ENCODE results near the gene EAF2.
"Not testable (repeated sequence)": the region's sequence is repeated elsewhere in the genome, so short reads cannot be mapped to it uniquely, and the experiment has no call there.

EAF2 gene

DNA sequence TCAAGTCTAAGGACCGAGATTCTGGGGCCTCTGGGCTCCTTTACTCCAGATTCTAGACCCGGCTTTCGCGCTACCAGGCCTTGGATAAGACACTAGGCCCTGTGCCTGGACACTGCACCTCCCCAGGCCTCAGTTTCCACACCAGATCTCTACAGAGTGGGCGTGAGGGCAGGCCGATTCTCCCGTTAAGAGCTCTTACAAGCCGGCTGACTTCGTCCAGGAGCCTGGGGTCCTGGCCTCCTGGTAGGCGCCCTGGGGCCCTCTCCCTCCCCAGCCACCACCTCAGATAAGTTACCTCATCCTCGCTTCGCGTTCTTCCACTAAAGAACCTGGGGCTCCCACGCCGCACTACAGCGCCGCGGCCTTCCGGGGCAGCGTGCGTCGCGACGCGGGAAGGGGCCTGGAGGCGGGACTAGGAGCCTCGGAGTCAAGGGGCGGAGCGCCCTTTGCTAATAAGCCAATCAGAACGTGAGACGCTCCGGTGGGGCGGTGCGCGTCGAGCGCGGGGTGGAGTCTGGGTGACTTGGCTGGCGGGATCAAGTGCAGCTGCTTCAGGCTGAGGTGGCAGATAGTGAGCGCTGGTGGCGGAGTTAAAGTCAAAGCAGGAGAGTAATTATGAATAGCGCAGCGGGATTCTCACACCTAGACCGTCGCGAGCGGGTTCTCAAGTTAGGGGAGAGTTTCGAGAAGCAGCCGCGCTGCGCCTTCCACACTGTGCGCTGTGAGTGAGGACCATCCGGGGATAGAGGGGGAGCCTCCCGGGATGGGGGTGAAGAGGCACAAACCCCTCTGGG, at the start of gene EAF2, which contains the start of gene IQCB1:
EAF2 (plus strand) TSS at position 539 of the 794 bp plus-strand sequence; CDS start at position 616, 77 bp downstream.
IQCB1 (minus strand) TSS at position 390 of the 794 bp plus-strand sequence. CDS start 6,100 bp downstream, outside the sequence.
- DNase-seq (ENCODE audit: low spot score) = peak; percentile 99

DNA sequence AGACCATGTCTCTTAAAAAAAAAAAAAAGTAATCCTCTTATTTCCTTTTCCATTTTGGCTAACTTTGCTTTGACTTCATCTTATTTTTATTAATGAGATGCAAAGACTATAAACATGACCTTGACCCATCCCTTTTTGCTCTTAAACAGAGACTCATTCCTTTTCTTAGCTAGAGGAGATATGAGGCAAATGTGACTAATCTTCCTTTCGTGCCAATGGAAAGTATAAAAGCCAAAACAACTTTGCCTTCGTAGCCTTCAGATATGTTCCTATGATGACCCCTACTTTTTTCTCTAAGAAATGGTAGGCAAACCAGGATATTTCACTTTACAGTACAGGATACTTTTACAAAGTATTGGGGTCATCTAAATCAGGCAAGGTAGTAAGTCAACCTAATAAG, 48.5 kb upstream of the EAF2 start:
- DNase-seq (ENCODE audit: low spot score) = no peak

DNA sequence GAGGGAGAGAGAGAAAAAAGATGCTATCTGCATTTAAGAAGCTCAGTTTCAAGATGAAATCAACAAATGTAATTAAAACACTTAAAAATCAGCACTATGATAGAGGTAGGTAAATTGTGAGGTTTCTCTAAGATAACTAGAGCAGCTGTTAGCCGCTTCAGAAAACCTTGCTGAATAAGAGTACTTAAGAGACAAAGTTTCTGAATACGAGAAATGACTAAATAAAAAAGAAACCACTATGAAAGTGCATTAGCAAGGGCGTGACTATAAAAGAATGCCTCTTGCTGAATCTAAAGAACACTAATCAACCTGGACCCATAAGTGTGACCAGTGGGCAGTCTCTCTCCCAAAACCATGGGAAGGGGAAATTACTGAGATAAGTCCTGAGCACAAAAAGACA, 41.9 kb upstream of the EAF2 start:
- no peak for DNase-seq (ENCODE audit: low spot score)

DNA sequence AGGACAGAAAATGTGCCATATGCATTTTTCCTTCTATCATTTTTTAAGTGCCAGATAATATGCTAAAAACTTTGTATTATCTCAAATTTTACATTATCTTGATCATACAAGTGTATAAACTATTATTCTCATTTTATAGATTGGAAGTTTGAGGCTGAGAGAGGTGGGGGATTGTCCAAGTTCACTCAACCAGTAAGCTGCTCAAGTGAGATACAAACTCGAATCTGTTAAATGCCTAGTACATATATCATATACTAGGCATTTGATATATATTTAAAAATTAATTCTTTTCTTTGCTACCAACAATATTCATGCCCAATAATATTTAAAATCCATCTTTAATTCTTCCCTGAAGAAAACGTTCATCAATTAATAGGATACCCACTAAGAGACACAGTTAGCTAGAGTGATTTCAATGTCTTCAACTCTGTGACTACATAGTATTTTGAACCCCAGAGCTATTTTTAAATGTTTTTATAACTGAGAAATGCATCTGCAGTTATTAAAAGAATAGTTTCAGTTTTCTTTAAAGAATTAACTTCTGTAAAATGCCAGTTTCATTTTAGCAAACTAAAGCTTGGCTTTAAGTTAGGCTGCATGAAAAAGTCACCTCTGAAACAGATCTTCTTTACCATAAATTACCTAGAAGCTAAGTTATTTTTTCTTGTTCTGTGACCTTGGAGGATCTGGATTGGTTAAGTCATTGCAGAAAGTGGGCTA, 40.6 kb upstream of the EAF2 start:
- DNase-seq (ENCODE audit: low spot score) = no peak

DNA sequence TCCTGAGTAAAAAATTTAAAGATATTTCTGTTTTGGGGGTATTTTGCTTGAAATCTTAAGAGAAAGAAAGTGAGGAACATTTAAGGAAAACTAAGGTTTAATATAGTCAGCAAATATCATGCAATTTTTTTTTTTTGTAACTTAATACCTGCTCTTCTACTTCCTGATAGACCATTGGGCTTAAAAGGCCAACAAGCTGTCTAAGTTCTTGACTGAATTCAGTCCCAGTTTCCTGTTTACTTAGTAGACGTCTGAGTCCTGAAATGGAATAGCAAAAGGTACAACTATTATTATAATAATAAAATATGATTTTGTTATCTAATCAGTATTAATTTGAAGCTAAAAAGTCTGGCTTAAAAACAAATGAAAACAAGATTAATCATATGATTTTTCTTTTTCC, 38.0 kb upstream of the EAF2 start:
- no peak for DNase-seq (ENCODE audit: low spot score)

DNA sequence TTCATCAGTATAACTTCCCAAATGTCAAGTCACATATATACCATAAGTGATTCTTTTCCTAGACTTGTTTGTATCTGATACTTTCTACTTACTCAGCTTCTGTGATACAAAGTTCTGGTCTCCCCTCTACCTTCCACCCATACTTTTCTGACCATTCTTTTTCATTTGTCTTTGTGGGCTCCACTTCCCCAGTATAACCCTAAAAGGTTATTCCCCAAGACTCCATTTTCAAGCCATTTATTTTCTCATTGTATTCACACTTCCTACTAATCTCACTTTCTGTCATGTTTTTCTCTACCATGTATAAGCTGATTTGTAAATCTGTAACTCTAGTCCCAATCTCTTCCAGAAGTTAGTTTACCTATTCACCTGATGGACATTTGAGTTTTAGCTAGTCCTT, 34.1 kb upstream of the EAF2 start:
- DNase-seq (ENCODE audit: low spot score) = no peak

DNA sequence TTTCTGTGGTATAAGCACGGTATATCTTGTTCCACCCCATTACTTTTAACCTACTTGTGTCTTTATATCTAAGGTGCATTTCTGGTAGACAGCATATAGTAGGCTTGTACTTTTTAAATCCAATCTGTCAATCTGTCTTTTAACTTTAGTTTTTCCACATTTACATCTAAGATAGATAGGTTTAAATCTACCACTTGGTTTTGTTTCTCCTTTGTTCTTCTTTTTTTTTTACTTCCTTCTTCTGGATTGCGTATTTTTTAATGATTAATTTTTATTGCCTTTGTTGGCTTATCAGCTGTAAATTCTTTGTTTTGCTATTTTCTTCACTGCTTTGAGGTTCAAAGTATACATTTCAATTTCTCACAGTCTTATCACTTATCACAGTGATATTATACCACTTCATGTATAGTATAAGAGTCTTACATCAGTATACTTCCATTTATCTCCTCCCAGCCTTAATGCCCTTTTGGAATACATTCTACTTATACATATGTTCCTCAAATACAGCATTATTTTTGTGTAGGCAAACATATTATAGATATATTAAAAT, 31.2 kb upstream of the EAF2 start:
- DNase-seq (ENCODE audit: low spot score) = no peak

DNA sequence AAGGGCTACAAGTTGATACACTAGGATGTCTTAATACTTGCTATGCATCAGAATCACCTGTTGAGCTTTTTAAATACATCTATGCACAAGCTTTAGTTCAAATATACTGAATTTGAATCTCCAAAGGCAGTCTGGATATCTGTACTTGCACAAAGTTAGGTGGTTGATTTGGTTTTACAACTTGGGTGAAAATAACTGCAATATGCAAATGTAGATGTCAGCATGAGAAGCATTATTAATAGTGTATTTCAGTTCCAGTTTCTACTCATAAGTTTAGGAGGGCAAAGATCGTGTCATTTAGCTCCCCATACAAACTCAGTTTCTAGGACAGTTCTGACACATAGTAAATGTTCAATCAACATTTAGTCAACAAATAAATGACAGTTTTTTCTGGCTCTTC, 25.8 kb upstream of the EAF2 start:
- DNase-seq (ENCODE audit: low spot score) = no peak

DNA sequence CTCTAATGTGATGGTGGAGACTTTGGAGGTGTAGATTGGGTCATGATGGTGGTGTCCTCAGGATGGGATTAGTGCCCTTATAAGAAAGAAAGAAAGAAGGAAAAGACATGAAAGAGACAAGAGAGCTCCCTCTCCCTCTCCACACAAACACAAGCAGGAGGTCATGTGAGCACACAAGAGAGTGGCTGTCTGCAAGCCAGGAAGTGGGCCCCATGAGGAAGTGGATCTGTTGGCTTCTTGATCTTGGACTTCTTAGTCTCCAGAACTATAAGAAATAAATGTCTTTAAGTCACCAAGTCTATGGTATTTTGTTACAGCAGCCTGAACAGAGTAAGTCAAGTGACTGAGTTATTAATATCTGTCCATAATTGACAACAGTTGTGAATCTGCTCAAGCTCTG, 17.3 kb upstream of the EAF2 start:
- no peak for DNase-seq (ENCODE audit: low spot score)

DNA sequence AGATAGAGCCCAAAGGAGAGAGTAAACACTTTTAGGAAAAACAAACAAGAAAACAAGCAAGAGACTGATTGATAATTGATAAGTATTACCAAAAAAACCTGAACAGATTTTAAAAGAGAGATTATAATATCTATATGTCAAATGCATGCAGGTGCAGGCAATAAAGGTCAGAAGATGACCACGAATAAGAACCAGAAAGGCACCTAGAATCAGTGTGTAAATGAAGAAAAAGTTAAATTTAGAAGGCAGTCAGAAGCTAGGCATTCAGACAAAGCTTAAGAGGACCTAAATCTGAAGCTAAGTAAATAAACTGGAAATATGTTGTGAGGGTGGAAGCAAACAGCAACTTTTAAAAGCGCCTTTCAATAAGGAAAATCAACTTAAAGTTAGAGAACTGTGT, 16.4 kb upstream of the EAF2 start:
- DNase-seq (ENCODE audit: low spot score) = no peak

DNA sequence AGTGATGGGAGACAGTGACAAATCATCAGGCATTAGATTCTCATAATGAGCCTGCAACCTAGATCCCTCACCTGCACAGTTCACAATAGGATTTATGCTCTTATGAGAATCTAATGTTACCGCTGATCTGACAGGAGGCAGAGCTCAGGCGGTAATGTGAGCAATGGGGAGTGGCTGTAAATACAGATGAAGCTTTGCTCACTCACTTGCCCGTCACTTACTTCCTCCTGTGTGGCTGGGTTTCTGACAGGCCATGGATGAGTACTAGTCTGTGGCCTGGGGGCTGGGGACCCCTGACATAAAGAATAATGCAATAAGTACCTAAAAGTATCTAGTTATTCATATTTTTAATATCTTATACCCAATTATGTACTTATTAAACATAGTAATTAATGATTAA, 15.8 kb upstream of the EAF2 start:
- no peak for DNase-seq (ENCODE audit: low spot score)

DNA sequence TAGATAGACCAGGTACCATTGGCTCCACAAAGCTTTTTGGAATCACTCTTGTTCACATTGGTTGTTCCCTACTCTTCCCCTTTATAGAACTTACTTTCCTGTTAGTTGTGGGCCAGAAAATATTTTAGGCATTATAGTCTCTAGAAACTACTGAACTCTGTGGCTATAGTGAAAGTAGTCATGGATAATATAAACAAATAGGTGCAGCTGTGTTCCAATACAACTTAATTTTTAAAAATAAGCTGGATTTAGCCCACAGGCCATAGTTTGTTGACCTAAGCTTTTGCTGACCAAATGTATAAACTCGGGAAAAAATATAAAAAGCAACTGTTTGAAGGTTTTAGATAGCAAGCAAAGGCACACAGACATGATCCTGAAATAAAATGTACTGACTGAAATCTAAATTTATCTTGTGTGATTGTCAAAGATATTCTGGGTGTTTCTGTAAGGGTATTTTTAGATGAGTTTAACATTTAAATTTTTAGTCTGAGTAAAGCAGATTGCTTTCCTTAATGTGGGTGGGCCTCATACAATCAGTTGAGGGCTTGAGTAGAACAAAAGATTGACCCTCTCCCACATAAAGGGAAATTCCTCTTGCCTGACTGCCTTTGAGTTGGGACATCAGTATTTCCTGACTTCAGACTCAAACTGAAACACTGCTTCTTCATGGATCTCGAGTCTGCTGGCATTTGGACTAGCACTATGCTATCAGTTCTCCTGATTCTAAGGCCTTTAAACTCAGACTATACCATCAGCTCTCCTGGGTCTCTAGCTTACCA, 13.4 kb upstream of the EAF2 start:
- DNase-seq (ENCODE audit: low spot score) = no peak

DNA sequence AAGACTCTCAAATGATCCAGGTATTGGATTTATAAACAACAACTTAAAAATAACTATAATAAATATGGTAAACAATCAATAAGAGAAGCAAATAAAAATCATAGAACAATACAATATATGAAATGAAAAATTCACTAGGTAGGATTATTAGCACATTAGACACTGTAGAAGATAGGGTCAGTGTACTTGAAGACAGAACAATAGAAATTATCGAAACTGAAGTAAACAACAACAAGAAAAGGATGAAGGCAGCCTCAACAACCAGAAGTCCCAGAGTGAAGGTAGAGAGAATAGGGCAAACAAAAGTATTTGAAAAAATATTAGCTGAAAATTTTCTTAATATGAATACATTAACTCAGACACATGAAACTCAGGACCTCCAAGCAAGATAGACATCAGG, 12.0 kb upstream of the EAF2 start:
- DNase-seq (ENCODE audit: low spot score) = no peak

DNA sequence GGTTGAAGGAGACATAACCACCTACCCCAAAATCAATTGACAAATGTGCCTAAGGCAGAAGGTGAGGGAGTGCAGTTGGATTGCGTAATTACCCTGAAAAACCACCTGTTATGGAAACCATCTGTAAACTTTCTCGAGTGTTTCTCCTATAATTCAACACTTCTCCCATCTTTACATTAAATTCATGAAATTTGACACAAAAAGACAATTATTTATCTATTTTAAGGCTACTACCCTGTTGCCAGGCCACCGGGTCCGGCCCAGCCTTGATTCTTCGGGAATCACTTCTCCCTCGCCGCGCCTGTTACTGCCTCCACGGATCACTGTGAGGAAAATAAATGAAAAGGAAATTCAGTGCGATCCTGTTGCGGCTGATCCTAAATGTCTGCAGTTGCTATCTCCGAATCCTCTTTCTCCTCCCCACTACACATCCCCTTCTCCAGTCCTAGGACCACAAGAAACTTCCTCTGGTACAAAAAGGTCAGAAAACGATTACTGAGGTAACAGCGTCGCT, 795 bp upstream of the EAF2 start:
- DNase-seq (ENCODE audit: low spot score) = peak; percentile 10

DNA sequence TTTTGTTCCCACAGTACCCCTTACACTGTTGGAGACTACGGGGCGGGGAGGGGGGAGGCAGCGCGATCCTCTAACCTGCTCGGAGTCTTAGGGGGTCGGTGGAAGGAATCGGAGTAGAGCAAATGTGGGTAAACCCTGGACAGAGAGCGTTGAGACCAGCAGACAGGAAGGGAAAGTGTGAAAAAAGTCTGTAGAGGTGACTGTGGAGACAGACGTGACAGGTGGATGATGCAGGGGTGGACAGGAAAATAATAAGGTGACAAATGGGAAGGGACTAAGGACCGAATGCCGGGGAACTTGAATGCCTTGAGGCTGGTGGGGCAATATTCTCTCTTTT, 424 bp downstream of the EAF2 start:
- no peak for DNase-seq (ENCODE audit: low spot score)

DNA sequence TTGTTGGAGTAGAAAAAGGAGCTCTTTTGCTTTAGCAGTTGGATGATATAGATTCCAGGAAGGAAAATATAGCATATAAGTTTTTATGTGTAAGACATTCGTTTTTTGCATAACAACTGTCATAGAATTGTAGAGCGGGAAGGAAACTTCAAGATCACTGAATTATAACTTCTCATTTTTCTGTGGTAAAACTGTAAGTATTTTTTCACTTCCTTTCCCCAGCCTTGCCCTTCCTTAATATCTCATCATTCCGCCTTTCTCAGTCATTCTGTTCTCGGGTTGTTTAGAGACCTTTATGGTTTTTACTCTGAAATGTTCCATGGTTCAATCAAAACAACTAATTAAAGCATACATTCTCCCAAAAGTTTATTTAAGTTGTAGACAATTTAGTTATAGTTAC, 1.1 kb downstream of the EAF2 start:
- no peak for DNase-seq (ENCODE audit: low spot score)

DNA sequence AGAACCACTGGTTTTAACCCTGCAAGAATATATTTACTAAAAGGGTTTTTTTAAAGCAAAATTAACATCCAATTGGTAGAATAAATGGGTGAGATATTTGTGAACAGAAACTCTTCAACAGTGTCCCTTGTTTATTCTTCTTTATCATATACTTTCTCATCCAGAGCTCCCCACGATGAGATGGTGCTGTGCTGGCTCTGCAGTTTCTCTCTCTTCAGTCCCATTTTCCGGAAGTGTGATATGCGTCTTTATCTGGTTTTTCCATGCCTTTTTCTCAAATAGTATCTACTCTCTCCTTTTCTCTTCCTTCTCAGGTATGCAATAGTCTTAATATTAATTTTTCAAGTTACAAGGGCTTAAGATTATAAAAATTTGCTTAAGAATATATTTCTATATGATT, 1.5 kb downstream of the EAF2 start:
- no peak for DNase-seq (ENCODE audit: low spot score)

DNA sequence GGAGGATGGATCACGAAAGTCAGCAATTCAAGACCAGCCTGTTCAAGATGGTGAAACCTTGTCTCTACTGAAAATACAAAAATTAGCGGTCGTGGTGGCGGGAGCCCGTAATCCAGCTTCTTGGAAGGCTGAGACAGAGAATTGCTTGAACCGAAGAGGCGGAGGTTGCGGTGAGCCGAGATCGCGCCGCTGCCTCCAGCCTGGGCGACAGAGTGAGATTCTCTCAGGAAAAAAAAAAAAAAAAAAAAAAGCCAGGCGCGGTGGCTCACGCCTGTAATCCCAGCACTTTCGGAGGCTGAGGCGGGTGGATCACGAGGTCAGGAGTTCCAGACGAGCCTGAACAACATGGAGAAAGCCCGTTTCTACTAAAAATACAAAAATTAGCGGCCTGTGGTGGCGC, 5.0 kb downstream of the EAF2 start:
- DNase-seq (ENCODE audit: low spot score) = no peak

DNA sequence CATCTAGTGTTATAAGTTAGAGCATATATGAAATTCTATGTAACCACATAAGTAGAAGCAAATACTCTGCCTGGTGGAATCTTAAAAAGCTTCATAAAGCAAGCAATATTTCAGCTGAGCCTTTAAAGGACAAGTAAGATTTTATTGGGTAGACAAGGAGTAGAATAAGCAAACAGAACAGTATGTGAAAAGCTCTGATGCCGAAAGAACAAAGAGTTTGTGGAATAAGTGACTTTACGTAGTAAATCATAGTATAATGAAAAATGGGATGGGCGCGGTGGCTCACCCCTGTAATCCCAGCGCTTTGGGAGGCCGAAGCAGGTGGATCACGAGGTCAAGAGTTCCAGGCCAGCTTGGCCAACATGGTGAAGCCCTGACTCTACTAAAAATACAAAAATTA, 9.9 kb downstream of the EAF2 start:
- DNase-seq (ENCODE audit: low spot score) = no peak

DNA sequence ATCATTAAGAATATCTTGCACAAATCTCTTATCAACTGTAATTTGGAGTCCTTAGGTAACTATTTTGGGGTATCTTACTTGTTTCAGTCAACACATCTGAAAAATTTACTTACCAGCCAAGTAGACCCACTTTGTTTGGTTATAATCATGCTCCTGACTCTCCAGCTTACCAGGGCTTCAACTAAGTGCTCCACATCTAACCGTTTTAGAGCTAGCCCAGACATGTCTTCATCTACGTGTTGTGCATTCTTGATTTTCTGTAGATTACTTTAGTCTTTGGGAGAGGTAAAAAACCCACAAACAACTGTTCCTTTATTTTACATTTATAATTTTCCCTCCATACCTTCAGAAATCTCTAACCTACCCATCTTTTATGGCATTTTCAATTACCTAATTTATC, 17.2 kb downstream of the EAF2 start:
- no peak for DNase-seq (ENCODE audit: low spot score)

DNA sequence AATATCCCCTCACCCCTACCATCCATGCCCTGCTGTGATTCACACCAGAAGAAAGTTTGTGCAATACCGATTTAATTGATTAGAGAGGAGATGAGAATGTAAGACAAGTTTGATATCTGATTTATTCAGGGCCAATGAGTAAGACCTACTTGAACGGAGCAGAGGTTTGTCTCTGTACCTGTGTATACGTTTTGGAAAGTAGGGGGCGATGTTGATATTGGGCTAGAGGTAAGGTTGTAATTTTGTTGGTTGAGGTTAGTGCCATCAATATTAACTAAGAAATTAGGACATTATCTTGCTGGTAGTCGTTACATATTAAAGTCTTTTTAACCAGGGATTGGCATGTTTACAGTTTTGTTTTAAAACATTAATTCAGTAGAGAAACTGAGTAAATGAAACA, 20.5 kb downstream of the EAF2 start:
- DNase-seq (ENCODE audit: low spot score) = no peak

DNA sequence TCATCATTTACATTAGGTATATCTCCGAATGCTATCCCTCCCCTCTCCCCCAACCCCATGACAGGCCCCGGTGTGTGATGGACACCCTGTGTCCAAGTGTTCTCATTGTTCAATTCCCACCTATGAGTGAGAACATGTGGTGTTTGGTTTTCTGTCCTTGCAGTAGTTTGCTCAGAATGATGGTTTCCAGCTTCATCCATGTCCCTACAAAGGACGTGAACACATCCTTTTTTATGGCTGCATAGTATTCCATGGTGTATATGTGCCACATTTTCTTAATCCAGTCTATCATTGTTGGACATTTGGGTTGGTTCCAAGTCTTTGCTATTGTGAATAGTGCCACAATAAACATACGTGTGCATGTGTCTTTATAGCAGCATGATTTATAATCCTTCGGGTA, 22.8 kb downstream of the EAF2 start:
- DNase-seq (ENCODE audit: low spot score) = not testable (repeated sequence)

Data from Ammon's horn (tissue), 1 donor.